ENCODE results near the gene COBL.

COBL gene

DNA sequence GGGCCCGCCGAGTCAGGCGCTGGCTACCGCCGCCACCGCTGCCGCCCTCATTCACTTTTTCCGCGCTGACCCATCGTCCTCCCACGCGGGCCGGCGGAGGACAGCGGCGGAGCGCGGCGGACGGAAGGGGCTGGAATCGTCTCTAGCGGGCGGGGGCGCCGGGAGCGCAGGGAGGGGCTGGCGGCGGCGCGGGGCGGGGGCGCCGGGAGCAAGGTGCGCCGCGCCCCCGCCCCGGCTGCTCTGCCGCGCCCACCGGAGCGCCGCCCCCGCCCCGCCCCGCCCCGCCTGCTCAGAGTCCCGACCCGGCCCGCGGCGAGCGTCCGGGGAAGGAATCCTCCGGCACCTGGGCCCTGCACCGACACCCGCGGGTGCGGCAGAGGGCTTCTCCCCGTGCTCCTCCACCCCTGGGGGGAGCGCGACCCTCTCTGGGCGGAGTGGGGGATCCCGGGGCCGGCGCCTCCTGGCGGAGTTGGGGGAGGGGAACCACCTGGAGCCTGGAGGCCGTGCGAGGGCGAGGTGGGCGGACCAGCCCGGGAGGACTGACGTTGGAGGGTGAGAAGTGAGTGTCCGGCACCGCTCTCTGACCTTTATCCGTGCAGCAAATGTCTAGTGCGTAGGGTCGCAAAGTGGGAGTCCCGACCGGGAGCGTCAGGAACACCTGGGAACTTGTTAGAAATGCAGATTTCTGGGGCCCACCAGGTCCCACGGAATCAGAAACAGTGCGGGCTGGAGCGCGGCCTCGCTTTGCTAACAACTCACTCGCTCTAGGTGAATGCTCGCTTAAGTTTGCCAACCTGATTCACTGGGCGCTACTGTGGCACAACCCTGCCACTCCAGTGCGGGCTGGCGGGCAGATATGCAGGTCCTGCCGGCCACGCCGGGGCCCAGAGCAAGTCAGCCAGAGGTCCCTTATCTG, at the start of gene COBL:
Gene COBL, minus strand, starts transcription at position 144 of the 916 bp plus-strand sequence. CDS start 176 bp downstream, outside the sequence.
- DNase-seq (ENCODE audit: low spot score) = no peak

DNA sequence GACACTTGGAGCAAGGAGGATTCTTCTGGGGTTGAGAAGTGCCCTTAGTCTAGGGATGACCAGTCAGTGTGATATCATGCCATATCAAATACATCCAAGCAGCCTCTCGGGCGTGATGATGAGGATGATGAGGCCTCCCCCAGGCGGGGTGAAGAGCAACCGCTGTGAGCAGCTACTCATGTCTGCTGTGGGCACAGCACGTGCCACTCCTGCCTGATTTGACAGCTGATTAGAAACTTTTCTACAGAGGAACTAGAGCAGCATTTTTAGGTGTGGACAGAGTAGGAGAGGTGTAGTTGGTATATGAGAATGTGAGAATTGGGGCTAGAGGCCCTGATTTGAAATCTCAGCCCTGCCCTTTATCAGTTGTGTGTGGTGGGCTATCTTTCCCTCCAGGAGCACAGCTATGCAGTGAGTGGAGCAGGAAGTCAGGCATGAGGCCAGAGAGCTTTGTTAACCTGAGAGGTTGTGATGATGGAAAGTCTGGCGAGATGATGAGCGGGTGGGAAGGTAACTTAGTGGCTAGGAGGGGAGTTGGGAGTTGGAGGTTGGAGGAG, 49.6 kb upstream of the COBL start:
- no peak for DNase-seq (ENCODE audit: low spot score)

DNA sequence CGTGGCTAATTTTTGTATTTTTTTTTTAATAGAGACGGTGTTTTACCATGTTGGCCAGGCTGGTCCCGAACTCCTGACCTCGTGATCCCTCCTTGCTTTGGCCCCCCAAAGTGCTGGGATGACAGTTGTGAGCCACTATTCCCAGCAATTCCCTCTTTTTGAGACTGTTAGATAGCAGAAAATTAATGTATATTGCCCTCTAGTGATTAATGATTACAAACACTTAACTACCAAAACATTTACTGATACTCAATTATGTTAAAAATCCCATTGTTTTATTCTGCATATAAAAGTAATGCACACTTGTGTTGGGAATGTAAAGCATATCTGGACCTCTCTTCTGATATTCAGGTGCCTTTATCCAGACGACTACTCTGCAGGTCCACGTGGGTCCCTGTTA, 41.2 kb upstream of the COBL start:
- no peak for DNase-seq (ENCODE audit: low spot score)

DNA sequence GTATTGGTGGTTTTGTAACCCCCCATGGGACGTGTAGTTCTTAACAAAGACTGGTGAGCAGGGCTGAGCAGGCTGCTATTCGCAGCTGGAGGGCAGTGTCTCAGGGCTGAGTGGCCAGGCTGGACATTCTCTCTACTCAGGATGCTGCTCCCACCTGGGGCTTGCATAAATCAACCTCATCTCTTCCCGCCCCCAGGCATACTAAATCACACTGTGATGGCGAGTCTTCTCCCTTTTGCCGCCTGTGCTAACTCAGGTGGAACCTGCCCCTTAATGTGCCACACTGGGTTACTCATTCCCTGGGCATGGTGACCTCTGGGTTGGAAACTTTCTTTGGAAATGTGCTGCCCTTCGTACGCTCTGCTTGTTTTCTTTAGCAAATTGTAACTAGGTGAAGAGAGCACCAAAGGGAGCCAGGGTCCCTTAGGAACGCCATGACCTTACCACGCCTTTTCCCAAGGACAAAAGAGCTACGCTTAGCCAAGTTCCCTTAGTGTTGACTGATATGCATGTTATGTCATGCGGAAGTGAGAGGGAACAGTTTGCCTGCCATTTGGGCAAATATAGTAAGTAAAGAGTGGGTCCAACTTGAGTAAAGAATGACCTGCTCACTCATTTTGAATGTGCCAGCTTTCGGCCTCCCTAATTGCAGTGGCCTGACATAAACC, 40.4 kb upstream of the COBL start:
- DNase-seq (ENCODE audit: low spot score) = no peak

DNA sequence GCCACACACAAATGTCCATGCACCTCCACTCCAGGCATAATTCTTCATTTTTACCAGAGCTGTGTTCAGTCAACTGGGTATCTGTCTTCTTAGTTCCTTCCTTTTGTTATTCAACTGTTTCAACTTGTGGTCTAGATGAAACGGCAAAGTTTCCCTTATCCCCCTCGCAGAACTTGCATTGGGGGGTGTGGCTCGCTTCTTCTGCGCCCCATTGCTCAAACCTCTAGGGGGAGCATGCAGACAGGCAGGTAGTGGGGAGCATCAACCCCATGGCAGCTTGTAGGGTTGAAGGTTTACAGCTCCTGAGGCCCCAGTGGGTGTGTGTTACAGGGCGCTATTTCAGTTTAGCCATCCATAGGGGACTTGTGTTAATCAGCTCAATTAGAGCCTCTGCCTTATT, 38.3 kb upstream of the COBL start:
- DNase-seq (ENCODE audit: low spot score) = no peak

DNA sequence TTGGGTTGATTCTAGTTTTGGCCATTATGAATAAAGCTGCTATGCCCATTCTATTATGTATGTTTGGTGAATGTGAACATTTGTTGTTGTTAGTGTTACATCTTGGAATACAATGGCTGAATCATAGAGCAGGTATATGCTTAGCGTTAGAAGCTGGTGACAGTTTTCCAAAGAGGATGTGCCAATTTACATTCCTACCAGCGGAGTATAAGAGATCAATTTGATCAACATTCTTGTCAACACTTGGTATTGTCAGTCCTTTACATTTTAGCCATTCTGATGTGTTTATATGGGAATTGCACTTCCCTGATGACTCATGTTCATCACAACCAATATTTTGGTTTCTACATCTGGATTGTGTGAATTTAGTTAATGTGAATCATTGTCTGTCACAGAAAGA, 37.8 kb upstream of the COBL start:
- no peak for DNase-seq (ENCODE audit: low spot score)

- no peak for DNase-seq (ENCODE audit: low spot score)
Observed at GRCh38 chr7:51352174-51353100, 35.8 kb upstream of the COBL start.

GRCh38 chr7:51351661-51352060, 35.1 kb upstream of the COBL start:
- no peak for DNase-seq (ENCODE audit: low spot score)

DNA sequence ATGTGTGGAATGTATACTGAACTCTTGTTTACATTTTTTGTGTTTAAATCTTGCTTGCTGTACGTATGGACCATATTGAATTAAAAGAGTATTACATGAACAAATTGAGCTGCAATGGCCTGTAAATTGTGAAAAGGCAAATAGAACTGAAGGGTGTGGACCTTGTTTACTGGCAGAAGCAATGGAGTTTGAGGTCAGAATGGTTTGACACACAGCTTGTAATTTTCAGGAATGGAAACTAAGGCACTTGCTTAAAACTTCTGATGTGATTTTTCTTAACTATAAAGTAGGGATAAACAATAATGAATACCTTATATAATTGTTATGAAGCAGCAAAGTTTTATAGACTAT, 33.9 kb upstream of the COBL start:
- DNase-seq (ENCODE audit: low spot score) = no peak

- DNase-seq (ENCODE audit: low spot score) = no peak
Observed at GRCh38 chr7:51349820-51350545, 33.4 kb upstream of the COBL start.

- DNase-seq (ENCODE audit: low spot score) = no peak
Observed at GRCh38 chr7:51346126-51346525, 29.5 kb upstream of the COBL start.

GRCh38 chr7:51344406-51345138, 28.0 kb upstream of the COBL start:
- DNase-seq (ENCODE audit: low spot score) = no peak

DNA sequence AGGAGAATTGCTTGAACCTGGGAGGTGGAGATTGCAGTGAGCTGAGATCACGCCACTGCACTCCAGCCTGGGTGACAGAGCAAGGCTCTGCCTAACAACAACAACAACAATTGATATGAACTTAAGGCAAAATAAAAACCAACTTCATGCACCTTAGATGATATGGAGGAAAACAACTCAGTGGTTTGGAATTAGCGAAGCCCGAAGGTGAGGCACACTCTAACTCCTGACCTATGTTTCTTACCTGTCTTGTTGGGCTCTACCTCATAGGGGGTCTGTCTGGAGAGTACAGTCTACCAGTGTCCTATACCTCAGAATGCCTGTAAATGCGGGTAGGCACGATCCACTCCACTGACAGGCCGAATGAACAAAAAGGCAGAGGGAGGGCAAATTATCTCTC, 24.3 kb upstream of the COBL start:
- DNase-seq (ENCODE audit: low spot score) = no peak

- DNase-seq (ENCODE audit: low spot score) = no peak
Observed at GRCh38 chr7:51340029-51340838, 23.6 kb upstream of the COBL start.

GRCh38 chr7:51335057-51335456, 18.4 kb upstream of the COBL start:
- DNase-seq (ENCODE audit: low spot score) = no peak

- no peak for DNase-seq (ENCODE audit: low spot score)
Observed at GRCh38 chr7:51329696-51330263, 13.2 kb upstream of the COBL start.

GRCh38 chr7:51328351-51328801, 11.8 kb upstream of the COBL start:
- DNase-seq (ENCODE audit: low spot score) = no peak

DNA sequence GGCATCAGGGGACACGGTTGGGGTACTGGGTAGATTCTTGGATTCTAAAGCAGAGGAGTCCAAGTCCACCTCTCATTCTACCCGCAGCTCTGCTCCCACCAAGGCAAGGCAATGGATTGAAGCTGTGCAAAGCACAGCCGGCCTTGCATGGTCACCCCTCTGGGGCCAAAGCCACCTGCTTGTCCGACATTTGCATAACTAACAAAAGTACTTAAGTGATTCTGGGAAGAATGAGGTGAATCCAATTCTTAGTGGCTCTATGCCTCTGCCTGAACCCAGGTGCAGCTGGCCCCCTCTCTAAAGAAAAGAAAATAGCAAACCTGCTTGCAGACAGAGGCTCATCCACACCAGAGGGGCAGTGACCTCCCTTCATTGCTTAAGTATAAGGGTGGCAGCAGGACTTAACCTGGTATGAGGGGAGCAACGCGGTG, 10.7 kb upstream of the COBL start:
- DNase-seq (ENCODE audit: low spot score) = no peak

DNA sequence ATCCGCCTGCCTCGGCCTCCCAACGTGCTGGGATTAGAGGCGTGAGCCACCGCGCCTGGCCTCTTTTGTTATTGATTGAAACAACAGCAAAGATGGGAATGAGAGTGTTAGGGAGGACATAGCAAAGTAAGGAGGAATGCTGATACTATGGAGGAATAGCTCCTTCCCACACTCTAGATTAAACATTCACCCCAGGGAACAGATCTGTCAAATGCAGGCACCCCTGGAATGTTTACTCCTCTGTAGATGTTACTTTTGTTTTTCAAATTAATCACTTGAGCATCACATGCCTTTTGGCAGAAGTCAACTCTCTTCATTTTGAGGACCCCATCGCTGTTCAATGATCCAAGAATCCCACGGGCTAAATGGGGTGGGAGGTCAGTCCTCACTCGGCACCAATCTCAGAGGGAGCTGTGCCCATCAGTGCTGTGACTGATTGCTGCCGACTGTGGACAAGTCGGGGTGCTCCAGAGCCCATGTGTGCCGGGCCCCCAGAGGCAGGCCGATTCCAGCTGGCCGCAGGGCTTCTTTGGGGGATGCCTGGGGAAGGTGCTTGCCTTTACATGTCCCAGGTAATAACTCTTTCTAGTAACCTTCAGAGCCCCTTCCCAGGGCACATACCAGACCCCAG, 10.2 kb upstream of the COBL start:
- DNase-seq (ENCODE audit: low spot score) = no peak

Measured in hematopoietic multipotent progenitor cell treated with erythropoietin and hydrocortisone succinate and interleukin-3 and kit ligand, for 15 days (in vitro differentiated cells).